HG02678 (cell line): ENCODE results near the gene NECTIN3.
A peak's percentile ranks its signal among the peaks of the same experiment; 100 is the strongest.

Source experiments
- ATAC-seq: cut with Tn5 transposase; IDR thresholded peaks from one replicate; pipeline ENCODE4 v1.9.1; 2021; ENCODE audit warnings: mild to moderate bottlenecking, moderate library complexity; ENCODE audit not compliant: unreplicated experiment

Gene NECTIN3

GRCh38 chr3:111071257-111072030, at the start of gene NECTIN3:
NECTIN3 (plus strand) TSS chr3:111071816; CDS start chr3:111072018, 202 bp downstream.
- peak; percentile 81 for ATAC-seq

- ATAC-seq: no peak
Measured at GRCh38 chr3:111027868-111028267, 43.7 kb upstream of the NECTIN3 start.

GRCh38 chr3:111031538-111031937, 40.1 kb upstream of the NECTIN3 start:
- no peak for ATAC-seq

GRCh38 chr3:111032677-111033076, 38.9 kb upstream of the NECTIN3 start:
- no peak for ATAC-seq

GRCh38 chr3:111033470-111034050, 38.1 kb upstream of the NECTIN3 start:
- no peak for ATAC-seq

GRCh38 chr3:111035316-111035715, 36.3 kb upstream of the NECTIN3 start:
- no peak for ATAC-seq

- ATAC-seq: no peak
Measured at GRCh38 chr3:111035902-111036301, 35.7 kb upstream of the NECTIN3 start.

GRCh38 chr3:111040959-111041358, 30.7 kb upstream of the NECTIN3 start:
- ATAC-seq: no peak

GRCh38 chr3:111045564-111045963, 26.1 kb upstream of the NECTIN3 start:
- no peak for ATAC-seq

- ATAC-seq: no peak
Measured at GRCh38 chr3:111047042-111047441, 24.6 kb upstream of the NECTIN3 start.

- no peak for ATAC-seq
Measured at GRCh38 chr3:111047812-111048435, 23.7 kb upstream of the NECTIN3 start.

GRCh38 chr3:111051354-111051753, 20.3 kb upstream of the NECTIN3 start:
- ATAC-seq: no peak

GRCh38 chr3:111068574-111068973, 3.0 kb upstream of the NECTIN3 start:
- no peak for ATAC-seq

GRCh38 chr3:111069974-111070771, 1.4 kb upstream of the NECTIN3 start:
- ATAC-seq: no peak

GRCh38 chr3:111070772-111071256, 802 bp upstream of the NECTIN3 start:
- ATAC-seq: peak; percentile 1

GRCh38 chr3:111072031-111072921, 660 bp downstream of the NECTIN3 start:
- ATAC-seq: peak; percentile 29

GRCh38 chr3:111073218-111073617, 1.6 kb downstream of the NECTIN3 start:
- no peak for ATAC-seq

- no peak for ATAC-seq
Measured at GRCh38 chr3:111076732-111077131, 5.1 kb downstream of the NECTIN3 start.

- ATAC-seq: no peak
Measured at GRCh38 chr3:111077369-111077768, 5.8 kb downstream of the NECTIN3 start.

- no peak for ATAC-seq
Measured at GRCh38 chr3:111080413-111080812, 8.8 kb downstream of the NECTIN3 start.
